Activated T-helper 2 cell treated with anti-CD3 and anti-CD28 coated beads, Interferon-gamma antibody, Interleukin-2, Interleukin-4, amounts not matched to agents 10 μg/mL and 5 μg/mL and 100 μg/mL, durations not matched to agents 14 hours and 24 hours and 36 hours (primary cell): ENCODE data around the gene ECE2. TPM values are rescaled to one million over a fixed set of nuclear protein-coding genes. Genes with fewer than 3 reads are reported as not detected.

Experiments
- DNase-seq: peaks from one replicate; pipeline ENCODE4 v3.0.0; 2021; ENCODE audit warnings: low spot score
- H3K27ac Mint-ChIP-seq: one replicate; pipeline ENCODE4 v1.8.0; 2021; ENCODE audit warnings: mixed read lengths
- H3K27me3 Mint-ChIP-seq: one replicate; pipeline ENCODE4 v1.8.0; 2021; ENCODE audit warnings: low read depth, mixed read lengths
- H3K36me3 Mint-ChIP-seq: one replicate; pipeline ENCODE4 v1.8.0; 2021; ENCODE audit warnings: low read depth, mixed read lengths
- H3K4me1 Mint-ChIP-seq: one replicate; pipeline ENCODE4 v1.8.0; 2021; ENCODE audit warnings: low read depth, mixed read lengths
- H3K4me3 Mint-ChIP-seq: one replicate; pipeline ENCODE4 v1.8.0; 2021; ENCODE audit warnings: low read depth, mild to moderate bottlenecking, moderate library complexity, mixed read lengths
- H3K9me3 Mint-ChIP-seq: one replicate; pipeline ENCODE4 v1.8.0; 2021; ENCODE audit warnings: mixed read lengths
- intact Hi-C: fragments of 100-400 bp; cut with micrococcal nuclease; formaldehyde crosslinking; loops from one replicate; pipeline ENCODE4 v1.15.1; 2023
- total RNA-seq: library from RNA; stranded (reverse); gene quantifications from 2 replicates; pipeline ENCODE4 v1.2.3, GENCODE V29; 2022

The ECE2 gene
- total RNA-seq, 1 donor from 2014 or later, result not detected

DNA sequence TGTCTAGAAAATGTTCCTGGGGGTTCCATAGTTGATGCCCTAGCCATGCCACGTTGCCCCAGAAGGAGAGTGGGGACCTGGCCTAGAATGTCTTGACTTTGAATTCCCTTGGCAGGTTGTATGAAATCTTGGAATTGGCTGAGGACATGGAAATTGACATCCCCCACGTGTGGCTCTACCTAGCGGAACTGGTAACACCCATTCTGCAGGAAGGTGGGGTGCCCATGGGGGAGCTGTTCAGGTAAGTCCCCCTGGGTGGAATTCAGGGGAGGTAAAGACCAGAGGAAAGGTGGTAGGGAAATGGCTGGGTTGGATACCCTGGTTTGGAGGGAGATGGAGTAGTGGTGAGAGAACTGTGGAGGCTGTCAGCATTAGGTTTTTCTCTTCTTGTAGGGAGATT lies 52.7 kb downstream of the ECE2 start:
- DNase-seq, result no peak
- peaks cover 97% of the 10 kb centered on the region for H3K36me3 Mint-ChIP-seq
- intact Hi-C loops, result no loop called here
- no peak overlapping the region for H3K27ac Mint-ChIP-seq
- H3K27me3 Mint-ChIP-seq, result no peaks in the 10 kb centered on the region
- H3K9me3 Mint-ChIP-seq, result no peaks in the 10 kb centered on the region
- peaks cover 31% of the 10 kb centered on the region for H3K4me1 Mint-ChIP-seq
- no peak overlapping the region for H3K4me3 Mint-ChIP-seq

DNA sequence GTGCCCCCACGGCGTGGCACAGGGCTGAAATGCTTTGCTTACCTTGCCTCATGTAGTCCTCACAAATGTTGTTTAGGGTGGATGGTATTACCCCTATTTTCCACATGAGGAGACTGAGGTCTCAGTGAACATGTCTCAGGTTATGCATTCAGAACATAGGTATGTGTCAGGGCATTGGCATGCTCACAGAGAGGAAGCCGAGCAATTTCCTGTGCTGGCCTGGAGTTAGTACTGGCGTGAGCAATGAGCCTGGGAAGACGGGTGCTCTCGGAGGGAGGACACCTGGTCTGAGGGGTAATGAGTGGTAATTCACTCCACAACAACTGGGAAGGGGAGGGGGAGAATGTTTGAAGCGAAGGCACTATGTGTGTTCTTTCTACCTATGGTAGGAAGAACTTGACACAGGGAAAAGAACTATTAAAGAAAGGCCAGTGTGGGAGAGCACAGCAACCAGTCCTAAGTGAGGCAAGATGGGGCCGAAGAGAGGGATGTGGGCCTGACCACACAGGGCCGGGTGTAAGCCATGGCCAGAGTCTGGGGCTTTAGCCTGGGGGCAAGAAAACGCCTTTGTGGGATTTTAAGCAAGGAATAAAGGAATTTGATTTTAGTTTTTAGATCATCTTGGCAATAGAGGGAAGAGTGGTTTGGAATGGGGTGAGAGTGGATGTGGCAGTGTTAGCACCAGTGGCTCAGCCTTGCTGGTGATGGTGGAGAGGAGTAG lies 56.7 kb downstream of the ECE2 start:
- peaks cover 74% of the 10 kb centered on the region for H3K36me3 Mint-ChIP-seq
- no peaks in the 10 kb centered on the region for H3K27me3 Mint-ChIP-seq
- no peak overlapping the region for H3K4me3 Mint-ChIP-seq
- H3K27ac Mint-ChIP-seq, result peak overlapping the region; percentile 95
- intact Hi-C loops, result no loop called here
- peaks cover 49% of the 10 kb centered on the region for H3K4me1 Mint-ChIP-seq
- DNase-seq, result no peak
- H3K9me3 Mint-ChIP-seq, result no peaks in the 10 kb centered on the region

DNA sequence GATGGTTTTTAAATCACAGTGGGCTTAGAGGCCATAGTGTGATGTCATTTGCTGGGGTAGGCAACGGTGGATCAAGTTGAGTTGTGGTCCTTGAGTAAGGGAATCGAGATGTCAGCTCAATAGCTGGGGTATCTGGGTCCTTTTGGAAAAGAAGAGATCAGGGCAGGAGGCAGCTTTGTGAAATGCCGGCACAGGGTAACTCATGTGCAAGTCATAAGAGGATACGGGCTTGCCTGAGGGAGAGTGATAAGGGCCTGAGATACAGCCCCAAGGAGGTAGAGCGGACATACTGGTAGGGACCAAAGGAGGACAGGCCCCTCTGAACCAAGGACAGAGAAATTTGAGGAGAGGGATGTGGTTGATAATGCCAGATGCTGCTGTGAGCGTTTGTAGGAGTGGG lies 57.4 kb downstream of the ECE2 start:
- Mint-ChIP-seq H3K4me3 (no peak overlapping the region), H3K9me3 (no peaks in the 10 kb centered on the region), H3K36me3 (peaks cover 69% of the 10 kb centered on the region), H3K4me1 (peaks cover 54% of the 10 kb centered on the region), H3K27me3 (no peaks in the 10 kb centered on the region), H3K27ac (peak overlapping the region; percentile 95)
- intact Hi-C loops, result no loop called here
- no peak for DNase-seq

DNA sequence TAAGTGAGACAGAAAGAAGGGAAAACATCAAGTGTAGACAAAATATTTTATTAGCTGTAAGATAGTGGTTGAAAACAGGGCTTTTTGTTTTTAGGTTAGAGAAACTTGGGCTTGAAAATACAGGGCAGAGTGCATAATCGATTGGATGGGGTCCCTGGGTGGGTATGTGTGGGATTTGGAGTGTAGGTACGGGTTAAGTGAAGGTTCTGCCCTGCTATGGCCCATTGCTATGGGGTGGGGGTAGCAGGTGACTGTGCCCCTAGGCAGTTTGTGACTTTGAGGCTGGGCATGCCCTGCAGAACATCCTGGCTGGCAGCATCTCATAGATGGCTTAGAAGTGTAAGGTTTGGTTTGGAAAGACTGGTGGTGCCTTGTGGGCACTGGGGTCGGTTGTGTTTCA lies 57.9 kb downstream of the ECE2 start:
- peak overlapping the region; percentile 95 for H3K27ac Mint-ChIP-seq
- DNase-seq, result no peak
- H3K36me3 Mint-ChIP-seq, result peaks cover 64% of the 10 kb centered on the region
- H3K4me3 Mint-ChIP-seq, result peak overlapping the region; percentile 17
- H3K4me1 Mint-ChIP-seq, result peaks cover 53% of the 10 kb centered on the region
- H3K9me3 Mint-ChIP-seq, result no peaks in the 10 kb centered on the region
- intact Hi-C loops, result loop anchor here (1.0 to 2.0 kb wide), 3 partner anchors 19 to 35 kb away; partner anchors contain the start of genes EIF4G1 and PSMD2
- H3K27me3 Mint-ChIP-seq, result no peaks in the 10 kb centered on the region

DNA sequence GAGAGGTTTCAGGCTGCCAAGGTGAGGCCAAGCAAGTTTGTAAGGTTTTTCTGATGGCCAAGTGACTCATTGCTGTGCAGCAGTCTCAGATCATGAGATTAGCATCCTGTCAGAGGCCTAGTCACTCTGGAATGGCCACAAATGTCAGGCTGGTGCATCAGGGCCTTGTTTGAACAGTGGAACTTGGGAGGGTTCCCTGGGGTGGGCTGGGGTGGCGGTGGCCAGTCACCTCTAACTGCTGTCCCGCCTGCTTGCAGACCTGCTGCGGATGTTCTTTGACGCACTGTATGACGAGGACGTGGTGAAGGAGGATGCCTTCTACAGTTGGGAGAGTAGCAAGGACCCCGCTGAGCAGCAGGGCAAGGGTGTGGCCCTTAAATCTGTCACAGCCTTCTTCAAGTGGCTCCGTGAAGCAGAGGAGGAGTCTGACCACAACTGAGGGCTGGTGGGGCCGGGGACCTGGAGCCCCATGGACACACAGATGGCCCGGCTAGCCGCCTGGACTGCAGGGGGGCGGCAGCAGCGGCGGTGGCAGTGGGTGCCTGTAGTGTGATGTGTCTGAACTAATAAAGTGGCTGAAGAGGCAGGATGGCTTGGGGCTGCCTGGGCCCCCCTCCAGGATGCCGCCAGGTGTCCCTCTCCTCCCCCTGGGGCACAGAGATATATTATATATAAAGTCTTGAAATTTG lies 58.8 kb downstream of the ECE2 start:
- no peaks in the 10 kb centered on the region for H3K27me3 Mint-ChIP-seq
- peak overlapping the region; percentile 95 for H3K27ac Mint-ChIP-seq
- peaks cover 55% of the 10 kb centered on the region for H3K36me3 Mint-ChIP-seq
- peak overlapping the region; percentile 65 for H3K4me3 Mint-ChIP-seq
- H3K9me3 Mint-ChIP-seq, result no peaks in the 10 kb centered on the region
- DNase-seq, result peak; percentile 42
- intact Hi-C loops, result loop anchor here (1.0 to 2.0 kb wide), 3 partner anchors 20 to 36 kb away; partner anchors contain the start of genes EIF4G1 and PSMD2
- H3K4me1 Mint-ChIP-seq, result peaks cover 50% of the 10 kb centered on the region

DNA sequence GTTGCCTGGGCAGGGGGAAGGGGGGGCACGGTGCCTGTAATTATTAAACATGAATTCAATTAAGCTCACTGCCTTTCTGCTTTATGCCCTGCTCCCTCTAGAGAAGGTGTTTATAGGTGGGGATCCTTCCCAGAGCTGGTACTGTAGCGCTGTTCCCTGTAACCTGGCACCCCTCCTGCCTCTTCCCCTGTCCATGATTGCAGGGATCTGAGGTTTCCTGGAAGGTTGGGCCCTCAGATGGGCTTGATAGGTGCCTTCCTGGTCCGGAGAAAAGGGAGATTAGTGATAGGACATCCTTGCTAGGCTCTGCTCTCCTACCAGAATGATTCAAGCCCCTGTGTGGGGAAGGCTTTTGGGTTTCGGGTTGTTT lies 59.5 kb downstream of the ECE2 start:
- peaks cover 50% of the 10 kb centered on the region for H3K4me1 Mint-ChIP-seq
- H3K27ac Mint-ChIP-seq, result peak overlapping the region; percentile 86
- intact Hi-C loops, result loop anchor here (2.0 kb wide), 2 partner anchors 20 to 36 kb away; partner anchors contain the start of genes EIF4G1 and PSMD2
- no peaks in the 10 kb centered on the region for H3K27me3 Mint-ChIP-seq
- DNase-seq, result no peak
- H3K9me3 Mint-ChIP-seq, result no peaks in the 10 kb centered on the region
- H3K36me3 Mint-ChIP-seq, result peaks cover 50% of the 10 kb centered on the region
- peak overlapping the region; percentile 64 for H3K4me3 Mint-ChIP-seq

DNA sequence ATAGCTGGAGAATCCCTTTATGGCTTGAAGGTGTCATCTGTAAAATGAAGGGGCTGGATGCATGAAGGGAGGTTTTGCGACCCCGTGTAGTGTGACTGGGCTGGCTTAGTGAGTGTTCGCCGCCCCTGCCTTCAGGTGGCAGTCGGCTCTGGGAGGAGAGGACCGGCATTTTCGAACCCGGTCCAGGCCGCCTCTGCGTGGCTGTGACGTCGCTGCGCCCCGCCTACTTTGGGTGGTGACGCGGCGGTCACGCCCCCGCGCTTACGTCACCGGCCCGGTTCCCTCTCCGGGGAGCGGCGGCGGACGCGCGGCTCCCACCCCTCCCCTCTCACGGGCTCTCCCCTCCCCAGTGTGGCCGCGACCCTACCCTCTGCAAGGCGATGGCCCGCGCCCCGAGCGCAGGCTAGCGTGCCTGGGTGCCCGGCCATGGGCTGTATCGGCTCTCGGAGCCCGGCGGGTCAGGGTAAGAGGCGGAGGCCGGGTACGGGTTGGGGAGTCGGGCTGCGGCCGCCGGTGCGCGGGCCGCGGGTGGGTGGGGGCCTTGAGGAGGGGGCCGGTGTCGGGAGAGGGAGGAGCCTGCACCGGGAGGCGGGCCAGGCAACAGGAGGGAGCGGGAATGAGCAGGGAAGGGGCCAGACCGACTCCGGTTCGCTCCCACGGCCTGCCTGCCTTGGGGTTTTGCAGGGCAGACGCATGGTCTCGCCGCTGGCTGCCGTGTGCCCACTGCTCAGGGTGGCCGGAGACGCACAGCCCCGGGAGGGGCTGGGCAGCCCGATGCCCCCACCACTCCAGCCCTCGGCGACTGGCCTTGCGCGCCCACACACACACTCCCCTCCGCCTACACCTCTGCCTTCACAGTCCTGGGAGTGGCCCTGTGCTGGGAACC lies 60.1 kb downstream of the ECE2 start:
- Mint-ChIP-seq H3K4me3 (peak overlapping the region; percentile 88), H3K36me3 (peaks cover 45% of the 10 kb centered on the region), H3K27me3 (no peaks in the 10 kb centered on the region), H3K9me3 (no peaks in the 10 kb centered on the region), H3K4me1 (peaks cover 54% of the 10 kb centered on the region), H3K27ac (peak overlapping the region; percentile 87)
- DNase-seq, result peak; percentile 81
- intact Hi-C loops, result loop anchor here (2.0 kb wide), 2 partner anchors 21 to 37 kb away; partner anchors contain the start of genes EIF4G1 and PSMD2

DNA sequence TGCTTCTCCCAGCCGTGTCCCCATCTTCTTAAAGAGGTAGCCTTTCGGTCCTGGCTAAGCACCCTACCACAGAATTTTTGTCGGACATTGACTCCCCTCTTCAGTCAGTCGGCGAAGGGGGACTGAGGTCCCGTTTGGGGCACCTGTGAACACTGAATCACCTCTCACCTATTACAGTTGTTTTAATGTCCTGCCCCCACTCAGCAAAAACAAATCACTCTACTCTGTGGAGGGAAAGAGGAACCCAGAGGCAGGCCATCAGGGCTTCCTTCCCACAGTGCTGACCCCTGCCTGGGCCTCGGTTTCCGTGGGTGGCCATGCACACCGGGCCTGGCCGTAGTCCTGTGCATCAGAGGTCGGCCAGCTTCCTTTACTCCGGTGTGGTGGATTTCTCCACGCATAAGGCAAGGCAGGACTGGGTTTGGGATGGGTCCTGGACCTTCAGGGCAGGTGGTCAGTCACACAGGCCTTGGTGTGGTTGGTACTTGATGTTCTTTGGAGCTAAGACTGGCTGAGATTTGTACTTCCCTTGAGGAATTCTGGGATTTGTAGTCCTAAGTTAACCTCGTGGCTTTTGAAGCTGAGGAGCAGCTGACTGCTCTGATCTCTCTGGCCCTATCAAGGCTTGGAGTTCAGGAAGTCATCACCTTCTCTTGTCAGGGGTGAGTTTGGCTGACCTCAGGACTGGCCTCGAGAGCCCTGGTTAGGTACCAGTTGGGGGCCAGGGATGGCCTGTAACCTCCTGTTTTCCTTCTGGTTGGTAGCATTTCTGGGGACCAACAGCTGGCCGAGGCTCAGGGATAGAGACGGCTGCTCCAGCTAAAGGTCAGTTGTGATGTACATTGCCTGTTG lies 61.0 kb downstream of the ECE2 start:
- no peaks in the 10 kb centered on the region for H3K27me3 Mint-ChIP-seq
- H3K9me3 Mint-ChIP-seq, result no peaks in the 10 kb centered on the region
- peak overlapping the region; percentile 88 for H3K4me3 Mint-ChIP-seq
- peak overlapping the region; percentile 87 for H3K27ac Mint-ChIP-seq
- intact Hi-C loops, result no loop called here
- peaks cover 36% of the 10 kb centered on the region for H3K36me3 Mint-ChIP-seq
- DNase-seq, result no peak
- peaks cover 54% of the 10 kb centered on the region for H3K4me1 Mint-ChIP-seq

DNA sequence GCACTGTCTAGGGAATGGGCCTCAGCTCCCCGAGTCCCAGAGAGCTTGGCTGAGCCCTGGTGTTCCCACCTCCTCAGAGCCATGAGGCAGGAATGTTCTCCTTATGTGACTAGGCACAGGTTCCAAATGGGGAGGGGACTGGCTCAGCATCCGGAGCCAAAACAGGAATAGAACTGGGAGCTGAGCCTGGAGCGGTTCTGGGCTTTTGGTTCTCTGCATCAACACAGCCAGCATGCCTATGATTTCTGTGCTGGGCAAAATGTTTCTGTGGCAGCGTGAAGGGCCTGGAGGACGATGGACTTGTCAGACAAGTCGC lies 61.5 kb downstream of the ECE2 start, which contains the start of gene FAM131A:
TSS of gene FAM131A (plus strand) at position 202 of the 316 bp plus-strand sequence. CDS start at position 233, 31 bp downstream.
- intact Hi-C loops, result no loop called here
- no peaks in the 10 kb centered on the region for H3K27me3 Mint-ChIP-seq
- H3K27ac Mint-ChIP-seq, result peak within 1 kb of the TSS; percentile 87
- peak within 1 kb of the TSS; percentile 88 for H3K4me3 Mint-ChIP-seq
- peaks cover 51% of the 10 kb centered on the region for H3K4me1 Mint-ChIP-seq
- no peak for DNase-seq
- H3K9me3 Mint-ChIP-seq, result no peaks in the 10 kb centered on the region
- H3K36me3 Mint-ChIP-seq, result peaks cover 30% of the 10 kb centered on the region

DNA sequence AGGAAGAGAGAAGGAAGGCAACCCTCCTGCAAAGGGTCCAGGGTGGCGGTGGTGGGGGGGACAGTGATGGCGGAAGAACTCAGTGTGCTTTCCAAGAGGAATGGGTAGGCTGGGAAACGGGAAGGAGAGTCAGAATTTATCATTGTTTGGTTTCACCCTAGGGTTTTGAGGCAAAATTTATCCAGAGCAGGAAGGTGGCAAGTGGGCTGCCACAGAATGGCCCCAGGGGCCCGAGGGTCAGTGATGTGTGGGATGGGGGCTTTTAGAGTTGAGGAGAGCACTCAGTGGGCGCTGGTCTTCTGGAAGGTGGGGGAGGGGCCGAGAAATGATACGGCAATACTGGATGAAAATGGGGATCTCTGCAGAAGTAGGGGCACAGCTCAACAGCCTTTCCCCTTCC lies 62.2 kb downstream of the ECE2 start:
- Mint-ChIP-seq H3K4me3 (peak overlapping the region; percentile 9), H3K9me3 (no peaks in the 10 kb centered on the region), H3K27ac (peak overlapping the region; percentile 21), H3K36me3 (peaks cover 24% of the 10 kb centered on the region), H3K27me3 (no peaks in the 10 kb centered on the region), H3K4me1 (peaks cover 45% of the 10 kb centered on the region)
- DNase-seq, result no peak
- intact Hi-C loops, result no loop called here

DNA sequence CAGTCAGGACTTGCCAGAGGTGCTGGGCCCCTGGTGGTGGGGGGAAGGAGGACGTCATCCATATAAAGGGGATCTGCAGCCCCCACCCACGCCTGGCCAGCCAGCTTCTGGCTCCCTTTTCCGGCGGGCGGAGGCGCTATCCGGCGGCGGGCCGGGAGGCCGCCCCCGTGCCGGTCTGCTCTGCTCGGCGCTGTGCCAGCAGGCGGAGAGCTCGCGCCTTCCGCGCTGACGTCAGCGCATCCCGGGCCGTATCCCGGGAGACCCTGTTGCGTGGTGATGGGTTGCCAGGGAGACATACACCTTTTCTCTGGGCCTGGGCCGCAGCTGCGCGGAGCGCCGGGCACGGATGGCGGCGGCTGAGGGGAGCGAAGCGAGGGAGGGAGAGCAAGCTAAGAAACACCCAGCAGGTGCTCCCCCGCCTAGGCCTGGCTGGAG lies 62.7 kb downstream of the ECE2 start:
- H3K27ac Mint-ChIP-seq, result no peak overlapping the region
- no peak for DNase-seq
- no peaks in the 10 kb centered on the region for H3K9me3 Mint-ChIP-seq
- H3K4me1 Mint-ChIP-seq, result peaks cover 39% of the 10 kb centered on the region
- intact Hi-C loops, result no loop called here
- H3K36me3 Mint-ChIP-seq, result peaks cover 19% of the 10 kb centered on the region
- H3K4me3 Mint-ChIP-seq, result peak overlapping the region; percentile 9
- no peaks in the 10 kb centered on the region for H3K27me3 Mint-ChIP-seq

DNA sequence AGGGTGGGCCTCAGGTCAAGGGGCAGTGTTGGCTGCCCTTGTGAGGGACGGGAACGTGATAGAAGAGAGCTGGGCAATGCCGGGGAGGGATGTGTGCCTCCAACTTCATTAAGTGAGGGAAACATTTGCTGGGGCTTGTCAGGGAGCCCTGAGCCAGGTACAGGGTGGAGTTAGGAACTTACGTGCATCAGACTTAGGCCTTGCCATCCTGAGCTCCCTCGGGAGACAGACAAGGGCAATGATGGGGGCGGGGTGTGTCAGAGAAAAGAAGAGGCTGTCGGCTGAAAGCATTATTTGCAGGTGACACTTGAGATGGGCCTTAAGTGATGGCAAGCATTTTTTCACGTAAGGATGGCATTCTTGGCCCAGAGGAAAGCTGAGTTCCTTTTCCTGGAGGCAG lies 63.2 kb downstream of the ECE2 start:
- Mint-ChIP-seq H3K4me3 (no peak overlapping the region), H3K27ac (peak overlapping the region; percentile 2), H3K4me1 (peaks cover 34% of the 10 kb centered on the region), H3K36me3 (peaks cover 14% of the 10 kb centered on the region), H3K9me3 (no peaks in the 10 kb centered on the region), H3K27me3 (no peaks in the 10 kb centered on the region)
- DNase-seq, result no peak
- intact Hi-C loops, result no loop called here
